ENCODE measurements around the gene ZNF217. TPM values are rescaled to one million over a fixed set of nuclear protein-coding genes. Genes with fewer than 3 reads are reported as not detected.
"Not testable (repeated sequence)": the region's sequence is repeated elsewhere in the genome, so short reads cannot be mapped to it uniquely, and the experiment has no call there.

Gene ZNF217
- total and polyA plus RNA-seq, 9 donors: 7.2 to 21.6 (median 13.7) TPM

GRCh38 chr20:53568351-53568750 is 25.3 kb downstream of the ZNF217 start:
- no peaks in the 10 kb centered on the region for H3K9me3 ChIP-seq (replicated peaks; ENCODE audit: control insufficient read depth, low read depth, low read length)
- peaks cover 30% of the 10 kb centered on the region for H3K36me3 ChIP-seq (ENCODE audit: control insufficient read depth, insufficient read depth, low read length)
- H3K27me3 ChIP-seq (ENCODE audit: control insufficient read depth, insufficient read depth, low read length): no peaks in the 10 kb centered on the region
- 83% methylated on average over 3 of the region's 8 CpGs for WGBS (ENCODE audit: insufficient coverage)
- H3K4me1 ChIP-seq (ENCODE audit: control insufficient read depth, insufficient read depth, low read length): no peaks in the 10 kb centered on the region
- no peak overlapping the region for H3K4me3 ChIP-seq (ENCODE audit: low read length)
- no peak for DNase-seq
- H3K27ac ChIP-seq (ENCODE audit: low read length): no peak overlapping the region

GRCh38 chr20:53567379-53567917 is 26.2 kb downstream of the ZNF217 start:
- H3K4me1 ChIP-seq (ENCODE audit: control insufficient read depth, insufficient read depth, low read length): no peaks in the 10 kb centered on the region
- H3K27me3 ChIP-seq (ENCODE audit: control insufficient read depth, insufficient read depth, low read length): no peaks in the 10 kb centered on the region
- no peak overlapping the region for H3K27ac ChIP-seq (ENCODE audit: low read length)
- WGBS (ENCODE audit: insufficient coverage): no CpG with 5 or more reads among the region's 3 CpGs
- no peak overlapping the region for H3K4me3 ChIP-seq (ENCODE audit: low read length)
- H3K9me3 ChIP-seq (replicated peaks; ENCODE audit: control insufficient read depth, low read depth, low read length): no peaks in the 10 kb centered on the region
- no peak for DNase-seq
- peaks cover 24% of the 10 kb centered on the region for H3K36me3 ChIP-seq (ENCODE audit: control insufficient read depth, insufficient read depth, low read length)

- 90% methylated on average over 9 of the region's 9 CpGs for WGBS (ENCODE audit: insufficient coverage)
- H3K27ac ChIP-seq (ENCODE audit: low read length); H3K4me3 ChIP-seq (ENCODE audit: low read length); H3K9me3 ChIP-seq (replicated peaks; ENCODE audit: control insufficient read depth, low read depth, low read length); DNase-seq; H3K4me1 ChIP-seq (ENCODE audit: control insufficient read depth, insufficient read depth, low read length); H3K27me3 ChIP-seq (ENCODE audit: control insufficient read depth, insufficient read depth, low read length): not testable (repeated sequence)
- peaks cover 20% of the 10 kb centered on the region for H3K36me3 ChIP-seq (ENCODE audit: control insufficient read depth, insufficient read depth, low read length)
These were observed 27.0 kb downstream of the ZNF217 start for GRCh38 chr20:53566623-53567022.

GRCh38 chr20:53565254-53565653 is 28.4 kb downstream of the ZNF217 start:
- DNase-seq: no peak
- H3K4me3 ChIP-seq (ENCODE audit: low read length): no peak overlapping the region
- H3K36me3 ChIP-seq (ENCODE audit: control insufficient read depth, insufficient read depth, low read length): peaks cover 11% of the 10 kb centered on the region
- no peaks in the 10 kb centered on the region for H3K27me3 ChIP-seq (ENCODE audit: control insufficient read depth, insufficient read depth, low read length)
- no peaks in the 10 kb centered on the region for H3K9me3 ChIP-seq (replicated peaks; ENCODE audit: control insufficient read depth, low read depth, low read length)
- H3K4me1 ChIP-seq (ENCODE audit: control insufficient read depth, insufficient read depth, low read length): no peaks in the 10 kb centered on the region
- no peak overlapping the region for H3K27ac ChIP-seq (ENCODE audit: low read length)
- 93% methylated on average over 3 of the region's 11 CpGs for WGBS (ENCODE audit: insufficient coverage)

GRCh38 chr20:53562104-53562764 is 31.4 kb downstream of the ZNF217 start:
- not testable (repeated sequence) for H3K27me3 ChIP-seq (ENCODE audit: control insufficient read depth, insufficient read depth, low read length); DNase-seq; H3K27ac ChIP-seq (ENCODE audit: low read length); H3K9me3 ChIP-seq (replicated peaks; ENCODE audit: control insufficient read depth, low read depth, low read length); H3K4me1 ChIP-seq (ENCODE audit: control insufficient read depth, insufficient read depth, low read length); H3K36me3 ChIP-seq (ENCODE audit: control insufficient read depth, insufficient read depth, low read length); H3K4me3 ChIP-seq (ENCODE audit: low read length)
- WGBS (ENCODE audit: insufficient coverage): no CpG with 5 or more reads among the region's 9 CpGs

GRCh38 chr20:53561505-53561904 is 32.1 kb downstream of the ZNF217 start:
- 100% methylated on average over 1 of the region's 5 CpGs for WGBS (ENCODE audit: insufficient coverage)
- no peaks in the 10 kb centered on the region for H3K9me3 ChIP-seq (replicated peaks; ENCODE audit: control insufficient read depth, low read depth, low read length)
- H3K27me3 ChIP-seq (ENCODE audit: control insufficient read depth, insufficient read depth, low read length): no peaks in the 10 kb centered on the region
- no peak overlapping the region for H3K4me3 ChIP-seq (ENCODE audit: low read length)
- DNase-seq: no peak
- no peak overlapping the region for H3K27ac ChIP-seq (ENCODE audit: low read length)
- H3K4me1 ChIP-seq (ENCODE audit: control insufficient read depth, insufficient read depth, low read length): no peaks in the 10 kb centered on the region
- H3K36me3 ChIP-seq (ENCODE audit: control insufficient read depth, insufficient read depth, low read length): peaks cover 6% of the 10 kb centered on the region

- Histone ChIP-seq H3K36me3 (ENCODE audit: control insufficient read depth, insufficient read depth, low read length) (no peaks in the 10 kb centered on the region), H3K27ac (ENCODE audit: low read length) (no peak overlapping the region), H3K4me3 (ENCODE audit: low read length) (no peak overlapping the region), H3K4me1 (ENCODE audit: control insufficient read depth, insufficient read depth, low read length) (no peaks in the 10 kb centered on the region), H3K27me3 (ENCODE audit: control insufficient read depth, insufficient read depth, low read length) (no peaks in the 10 kb centered on the region), H3K9me3 (replicated peaks; ENCODE audit: control insufficient read depth, low read depth, low read length) (no peaks in the 10 kb centered on the region)
- DNase-seq: no peak
- WGBS (ENCODE audit: insufficient coverage): 100% methylated on average over 1 of the region's 7 CpGs
These were observed 33.8 kb downstream of the ZNF217 start for GRCh38 chr20:53559816-53560215.

- no peak for DNase-seq
- no peaks in the 10 kb centered on the region for H3K4me1 ChIP-seq (ENCODE audit: control insufficient read depth, insufficient read depth, low read length)
- H3K4me3 ChIP-seq (ENCODE audit: low read length): no peak overlapping the region
- no peak overlapping the region for H3K27ac ChIP-seq (ENCODE audit: low read length)
- no peaks in the 10 kb centered on the region for H3K27me3 ChIP-seq (ENCODE audit: control insufficient read depth, insufficient read depth, low read length)
- H3K9me3 ChIP-seq (replicated peaks; ENCODE audit: control insufficient read depth, low read depth, low read length): no peaks in the 10 kb centered on the region
- no peaks in the 10 kb centered on the region for H3K36me3 ChIP-seq (ENCODE audit: control insufficient read depth, insufficient read depth, low read length)
- WGBS (ENCODE audit: insufficient coverage): 39% methylated on average over 5 of the region's 7 CpGs
These were observed 36.5 kb downstream of the ZNF217 start for GRCh38 chr20:53557130-53557529.

- H3K4me1 ChIP-seq (ENCODE audit: control insufficient read depth, insufficient read depth, low read length): no peaks in the 10 kb centered on the region
- H3K36me3 ChIP-seq (ENCODE audit: control insufficient read depth, insufficient read depth, low read length): no peaks in the 10 kb centered on the region
- DNase-seq: no peak
- H3K4me3 ChIP-seq (ENCODE audit: low read length): no peak overlapping the region
- no peak overlapping the region for H3K27ac ChIP-seq (ENCODE audit: low read length)
- H3K27me3 ChIP-seq (ENCODE audit: control insufficient read depth, insufficient read depth, low read length): no peaks in the 10 kb centered on the region
- 97% methylated on average over 11 of the region's 11 CpGs for WGBS (ENCODE audit: insufficient coverage)
- H3K9me3 ChIP-seq (replicated peaks; ENCODE audit: control insufficient read depth, low read depth, low read length): no peaks in the 10 kb centered on the region
These were observed 37.3 kb downstream of the ZNF217 start for GRCh38 chr20:53556267-53556897.

GRCh38 chr20:53555816-53556215 is 37.8 kb downstream of the ZNF217 start:
- Histone ChIP-seq H3K4me3 (ENCODE audit: low read length) (no peak overlapping the region), H3K9me3 (replicated peaks; ENCODE audit: control insufficient read depth, low read depth, low read length) (no peaks in the 10 kb centered on the region), H3K27ac (ENCODE audit: low read length) (no peak overlapping the region), H3K27me3 (ENCODE audit: control insufficient read depth, insufficient read depth, low read length) (no peaks in the 10 kb centered on the region), H3K4me1 (ENCODE audit: control insufficient read depth, insufficient read depth, low read length) (no peaks in the 10 kb centered on the region), H3K36me3 (ENCODE audit: control insufficient read depth, insufficient read depth, low read length) (no peaks in the 10 kb centered on the region)
- WGBS (ENCODE audit: insufficient coverage): no CpG with 5 or more reads among the region's 2 CpGs
- no peak for DNase-seq
